CD14-positive monocyte (primary cell): ENCODE data around the gene METAP1D. TPM values are rescaled to one million over a fixed set of nuclear protein-coding genes. Genes with fewer than 3 reads are reported as not detected.
A peak's percentile ranks its signal among the peaks of the same experiment; 100 is the strongest.

ENCODE experiments used
- DNase-seq, 3 donors: peaks; one replicate each; pipeline ENCODE4 v3.0.0-alpha.2; 2011 to 2022
- H2AFZ ChIP-seq: 2 replicates; pipeline ENCODE4 v1.6.0; 2012; ENCODE audit warnings: mild to moderate bottlenecking, low read depth, low read length, inconsistent platforms; ENCODE audit not compliant: insufficient read depth, poor library complexity, severe bottlenecking
- H3K27ac ChIP-seq, 2 donors: 1 replicate in 1 of 2; 2 replicates in 1 of 2; pipeline ENCODE4 v1.5.1; 2012 to 2013; ENCODE audit warnings: low read length in 2 of 2, control low read depth in 1 of 2, inconsistent platforms in 1 of 2, low read depth in 1 of 2, mild to moderate bottlenecking in 1 of 2
- H3K27me3 ChIP-seq, 2 donors: one replicate each; pipeline versions ENCODE4 v1.6.0 to v1.6.1; 2011 to 2013; ENCODE audit warnings: low read length in 2 of 2; ENCODE audit not compliant: control insufficient read depth in 2 of 2, insufficient read depth in 2 of 2
- H3K36me3 ChIP-seq, 2 donors: replicated peaks in 1 of 2; 1 replicate in 1 of 2; 2 replicates in 1 of 2; pipeline versions ENCODE4 v1.5.1 to v1.6.1; 2012 to 2013; ENCODE audit warnings: low read length in 2 of 2, control low read depth in 1 of 2, inconsistent platforms in 1 of 2, mild to moderate bottlenecking in 1 of 2; ENCODE audit not compliant: insufficient read depth in 2 of 2, control insufficient read depth in 1 of 2
- H3K4me1 ChIP-seq, 2 donors: 1 replicate in 1 of 2; 2 replicates in 1 of 2; pipeline versions ENCODE4 v1.5.1 to v1.6.1; 2012 to 2013; ENCODE audit warnings: low read length in 2 of 2, control low read depth in 1 of 2, inconsistent platforms in 1 of 2, mild to moderate bottlenecking in 1 of 2, moderate library complexity in 1 of 2; ENCODE audit not compliant: insufficient read depth in 2 of 2, control insufficient read depth in 1 of 2
- H3K4me2 ChIP-seq: replicated peaks from 2 replicates; pipeline ENCODE3; 2012; ENCODE audit warnings: low read length, moderate library complexity, mild to moderate bottlenecking; ENCODE audit not compliant: poor library complexity, severe bottlenecking; ENCODE audit errors: extremely low read depth
- H3K4me3 ChIP-seq, 3 experiments: fragments of 200-600 bp in 1 of 3; sonication (generic) in 1 of 3; replicated peaks in 1 of 3; 1 replicate in 2 of 3; 2 replicates in 1 of 3; pipeline ENCODE4 v1.5.1; 2011 to 2013; ENCODE audit warnings: low read length in 3 of 3, mild to moderate bottlenecking in 3 of 3, control low read depth in 2 of 3, low read depth in 2 of 3, inconsistent platforms in 1 of 3, moderate library complexity in 1 of 3
- H3K79me2 ChIP-seq: 2 replicates; pipeline ENCODE4 v1.6.0; 2012; ENCODE audit warnings: mild to moderate bottlenecking, control low read depth, inconsistent platforms, low read length, moderate library complexity; ENCODE audit not compliant: insufficient read depth
- H3K9ac ChIP-seq: 2 replicates; pipeline ENCODE4 v1.6.0; 2017; ENCODE audit warnings: low read length, mild to moderate bottlenecking; ENCODE audit not compliant: insufficient read depth, poor library complexity, severe bottlenecking
- H3K9me3 ChIP-seq, 2 donors: replicated peaks in 1 of 2; 1 replicate in 1 of 2; 2 replicates in 1 of 2; pipeline versions ENCODE4 v1.5.1 to v1.6.1; 2012 to 2013; ENCODE audit warnings: low read length in 2 of 2, control low read depth in 1 of 2; ENCODE audit not compliant: control insufficient read depth in 1 of 2, insufficient read depth in 1 of 2
- H4K20me1 ChIP-seq: 2 replicates; pipeline ENCODE4 v1.6.0; 2012; ENCODE audit warnings: mild to moderate bottlenecking, low read length, control low read depth, moderate library complexity; ENCODE audit not compliant: insufficient read depth
- H3K27ac Mint-ChIP-seq, 7 donors: one replicate each; pipeline ENCODE4 v1.8.0; 2020; ENCODE audit warnings: mild to moderate bottlenecking in 7 of 7, mixed read lengths in 7 of 7, moderate library complexity in 6 of 7, inconsistent platforms in 2 of 7
- H3K27me3 Mint-ChIP-seq, 3 donors: one replicate each; pipeline ENCODE4 v1.8.0; 2021 to 2022; ENCODE audit warnings: low read depth in 3 of 3, mild to moderate bottlenecking in 3 of 3, mixed read lengths in 3 of 3, moderate library complexity in 3 of 3, inconsistent platforms in 1 of 3
- H3K36me3 Mint-ChIP-seq, 2 donors: one replicate each; pipeline ENCODE4 v1.8.0; 2020; ENCODE audit warnings: mixed read lengths in 2 of 2, inconsistent platforms in 1 of 2, mild to moderate bottlenecking in 1 of 2
- H3K4me1 Mint-ChIP-seq: one replicate; pipeline ENCODE4 v1.8.0; 2020; ENCODE audit warnings: mild to moderate bottlenecking, mixed read lengths
- H3K4me3 Mint-ChIP-seq, 2 donors: one replicate each; pipeline ENCODE4 v1.8.0; 2020; ENCODE audit warnings: mild to moderate bottlenecking in 2 of 2, mixed read lengths in 2 of 2, moderate library complexity in 1 of 2
- H3K9me3 Mint-ChIP-seq, 7 donors: one replicate each; pipeline ENCODE4 v1.8.0; 2020 to 2022; ENCODE audit warnings: mixed read lengths in 7 of 7, mild to moderate bottlenecking in 6 of 7, moderate library complexity in 6 of 7, inconsistent platforms in 2 of 7
- WGBS: methylation state at CpG from one replicate; pipeline ENCODE4 v1.1.5; 2013; ENCODE audit warnings: missing lambda C conversion rate; ENCODE audit not compliant: insufficient coverage; 5-methylcytosine and 5-hydroxymethylcytosine counted together
- intact Hi-C, 2 donors: fragments of 100-400 bp; cut with micrococcal nuclease; formaldehyde crosslinking; loops; one replicate each; pipeline versions ENCODE4 v1.15.0 to v1.15.1; 2023
- polyA plus RNA-seq, 3 donors: library from polyadenylated mRNA; depleted of rRNA in 1 of 3; unstranded in 2 of 3; stranded (reverse) in 1 of 3; fragments of 300-500 nt in 2 of 3; fragments of >200 nt in 1 of 3; fragmentation: Illumina TruSeq in 2 of 3; gene quantifications; 1 replicate in 2 of 3; 2 replicates in 1 of 3; pipeline ENCODE4 v1.2.3, GENCODE V29; 2012 to 2021
- TF ChIP-seq, protein P1 (sequence below): fragments of 200-600 bp; IDR thresholded peaks from one replicate; pipeline ENCODE4 v1.8.0; 2022; ENCODE audit warnings: antibody characterized with exemption, mild to moderate bottlenecking

METAP1D gene
- polyA plus RNA-seq, 3 donors = 0.37 to 1.7 (median 0.41) TPM

DNA sequence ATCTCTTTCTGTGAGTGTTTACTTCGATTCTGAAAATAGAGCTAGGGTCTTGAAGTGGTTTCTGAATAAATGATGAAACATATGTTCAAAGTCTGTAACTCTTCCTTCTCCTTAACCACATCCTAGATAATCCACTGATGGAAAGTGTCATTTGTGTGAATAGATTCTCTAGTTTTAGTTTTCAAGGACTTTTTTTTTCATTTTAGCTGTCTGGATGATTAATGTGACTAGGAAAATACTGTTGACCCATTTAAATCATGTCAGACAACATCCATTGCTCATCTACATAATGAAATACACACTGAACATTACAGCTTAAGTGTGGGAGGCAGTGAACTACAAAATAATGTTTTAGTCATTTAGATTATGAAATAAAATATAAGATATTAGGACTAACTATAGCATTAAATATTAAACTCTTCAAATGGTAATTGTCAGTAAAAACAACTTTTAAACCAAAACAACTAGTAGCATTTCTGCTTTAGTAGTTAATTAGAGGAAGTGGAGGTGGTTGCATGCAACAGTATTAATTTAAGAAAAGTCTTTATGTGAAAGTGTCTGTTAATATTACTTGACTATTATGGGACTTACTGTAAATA is 46.4 kb downstream of the METAP1D start:
- Histone ChIP-seq H2AFZ (no peak overlapping the region), H3K79me2 (no peaks in the 10 kb centered on the region)
- intact Hi-C loops = no loop called here

DNA sequence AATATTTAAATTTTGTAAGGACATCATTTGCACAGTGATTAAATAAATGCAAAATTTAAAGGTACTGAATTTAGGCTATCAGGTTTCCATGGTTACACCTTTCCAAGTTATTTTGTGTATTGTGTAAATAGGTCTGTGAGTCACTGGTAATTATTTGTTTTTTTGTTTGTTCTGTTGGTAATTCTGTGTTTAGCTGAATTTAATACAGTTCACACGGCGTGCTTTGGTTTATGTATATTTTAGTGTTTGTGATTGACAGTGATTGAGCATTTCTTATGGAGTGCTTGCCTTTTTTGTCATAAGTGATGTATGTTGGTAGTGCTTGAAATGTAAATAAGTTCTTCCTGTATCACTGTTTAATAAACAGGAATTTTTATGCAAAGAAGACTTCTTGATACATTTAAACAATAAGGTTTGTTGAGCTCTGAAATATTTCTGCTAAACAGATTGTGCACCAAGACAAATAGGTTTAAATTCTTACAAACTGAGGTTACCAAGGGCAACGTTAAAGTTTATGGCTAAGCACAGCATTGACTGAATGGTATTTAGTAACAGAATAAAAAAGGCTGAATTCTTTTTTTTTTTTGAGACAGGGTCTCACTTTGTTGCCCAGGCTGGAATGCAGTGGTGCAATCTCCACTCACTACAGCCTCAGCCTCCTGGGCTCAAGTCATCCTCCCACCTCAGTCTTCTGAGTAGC is 47.3 kb downstream of the METAP1D start:
- TF ChIP-seq, protein P1, sequence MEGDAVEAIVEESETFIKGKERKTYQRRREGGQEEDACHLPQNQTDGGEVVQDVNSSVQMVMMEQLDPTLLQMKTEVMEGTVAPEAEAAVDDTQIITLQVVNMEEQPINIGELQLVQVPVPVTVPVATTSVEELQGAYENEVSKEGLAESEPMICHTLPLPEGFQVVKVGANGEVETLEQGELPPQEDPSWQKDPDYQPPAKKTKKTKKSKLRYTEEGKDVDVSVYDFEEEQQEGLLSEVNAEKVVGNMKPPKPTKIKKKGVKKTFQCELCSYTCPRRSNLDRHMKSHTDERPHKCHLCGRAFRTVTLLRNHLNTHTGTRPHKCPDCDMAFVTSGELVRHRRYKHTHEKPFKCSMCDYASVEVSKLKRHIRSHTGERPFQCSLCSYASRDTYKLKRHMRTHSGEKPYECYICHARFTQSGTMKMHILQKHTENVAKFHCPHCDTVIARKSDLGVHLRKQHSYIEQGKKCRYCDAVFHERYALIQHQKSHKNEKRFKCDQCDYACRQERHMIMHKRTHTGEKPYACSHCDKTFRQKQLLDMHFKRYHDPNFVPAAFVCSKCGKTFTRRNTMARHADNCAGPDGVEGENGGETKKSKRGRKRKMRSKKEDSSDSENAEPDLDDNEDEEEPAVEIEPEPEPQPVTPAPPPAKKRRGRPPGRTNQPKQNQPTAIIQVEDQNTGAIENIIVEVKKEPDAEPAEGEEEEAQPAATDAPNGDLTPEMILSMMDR = no peak
- Histone ChIP-seq H3K9ac (no peak overlapping the region), H3K4me3 (no peak overlapping the region), H3K4me2 (no peak overlapping the region), H3K27me3 (no peaks in the 10 kb centered on the region), H4K20me1 (no peaks in the 10 kb centered on the region), H3K9me3 (no peaks in the 10 kb centered on the region), H3K4me1 (no peaks in the 10 kb centered on the region), H2AFZ (no peak overlapping the region), H3K27ac (no peak overlapping the region), H3K36me3 (no peaks in the 10 kb centered on the region), H3K79me2 (no peaks in the 10 kb centered on the region)
- no CpG with 5 or more reads among the region's 3 CpGs for WGBS
- no peaks in the 10 kb centered on the region for H3K36me3 Mint-ChIP-seq
- H3K4me3 Mint-ChIP-seq = no peak overlapping the region
- intact Hi-C loops = no loop called here
- H3K9me3 Mint-ChIP-seq = no peaks in the 10 kb centered on the region
- DNase-seq = no peak
- no peak overlapping the region for H3K27ac Mint-ChIP-seq
- no peaks in the 10 kb centered on the region for H3K27me3 Mint-ChIP-seq
- H3K4me1 Mint-ChIP-seq = peaks cover 6% of the 10 kb centered on the region

More for the DNA sequence above, 46.4 kb downstream of the METAP1D start:
- Histone ChIP-seq H3K9ac (no peak overlapping the region), H3K27me3 (no peaks in the 10 kb centered on the region), H3K4me1 (no peaks in the 10 kb centered on the region), H3K9me3 (no peaks in the 10 kb centered on the region), H3K36me3 (no peaks in the 10 kb centered on the region), H3K27ac (no peak overlapping the region), H3K4me2 (no peak overlapping the region), H3K4me3 (no peak overlapping the region), H4K20me1 (no peaks in the 10 kb centered on the region)
- TF ChIP-seq, protein P1 = no peak
- no peak for DNase-seq
- Mint-ChIP-seq H3K27ac (no peak overlapping the region), H3K36me3 (no peaks in the 10 kb centered on the region), H3K4me1 (peaks cover 6% of the 10 kb centered on the region), H3K27me3 (no peaks in the 10 kb centered on the region), H3K4me3 (peak overlapping the region in 1 of 2 donors; percentile 30), H3K9me3 (no peaks in the 10 kb centered on the region)
- no CpG with 5 or more reads among the region's 1 CpG for WGBS
